H9 (cell line): Measurements from ENCODE around the gene IL1RAP. TPM values are rescaled to one million over a fixed set of nuclear protein-coding genes. Genes with fewer than 3 reads are reported as not detected.
A peak's percentile ranks its signal among the peaks of the same experiment; 100 is the strongest.

Experiments
- DNase-seq: peaks from one replicate; pipeline ENCODE4 v3.0.0-alpha.2; 2017
- H2AFZ ChIP-seq: one replicate; pipeline ENCODE4 v1.6.1; 2013; ENCODE audit warnings: mild to moderate bottlenecking, low read length, control low read depth, moderate library complexity
- H2AK5ac ChIP-seq: 2 replicates; pipeline ENCODE4 v1.6.1; 2013; ENCODE audit warnings: low read length, control low read depth, mixed read lengths; ENCODE audit not compliant: insufficient read length
- H2BK120ac ChIP-seq: one replicate; pipeline ENCODE4 v1.6.1; 2013; ENCODE audit warnings: low read depth, mild to moderate bottlenecking, low read length, control low read depth, inconsistent platforms; ENCODE audit not compliant: poor library complexity, severe bottlenecking
- H2BK12ac ChIP-seq: 2 replicates; pipeline ENCODE4 v1.6.1; 2013; ENCODE audit warnings: low read length, control low read depth, mixed read lengths, low read depth; ENCODE audit not compliant: insufficient read length
- H2BK15ac ChIP-seq: 2 replicates; pipeline ENCODE4 v1.6.1; 2013; ENCODE audit warnings: low read depth, low read length, control low read depth
- H2BK20ac ChIP-seq: one replicate; pipeline ENCODE4 v1.6.1; 2013; ENCODE audit warnings: low read depth, mild to moderate bottlenecking, low read length, control low read depth, inconsistent platforms; ENCODE audit not compliant: poor library complexity, severe bottlenecking
- H2BK5ac ChIP-seq: 2 replicates; pipeline ENCODE4 v1.6.1; 2013; ENCODE audit warnings: low read length, control low read depth, mixed read lengths; ENCODE audit not compliant: insufficient read length
- H3K14ac ChIP-seq: 2 replicates; pipeline ENCODE4 v1.6.1; 2013; ENCODE audit warnings: low read length, control low read depth; ENCODE audit not compliant: insufficient read depth
- H3K18ac ChIP-seq: 2 replicates; pipeline ENCODE4 v1.6.1; 2013; ENCODE audit warnings: low read depth, mild to moderate bottlenecking, mixed read lengths, low read length, control low read depth; ENCODE audit not compliant: insufficient read length
- H3K23ac ChIP-seq: 2 replicates; pipeline ENCODE4 v1.6.1; 2013; ENCODE audit warnings: low read length, control low read depth, mixed read lengths, low read depth; ENCODE audit not compliant: insufficient read length
- H3K23me2 ChIP-seq: 2 replicates; pipeline ENCODE4 v1.6.1; 2013; ENCODE audit warnings: low read depth, mild to moderate bottlenecking, mixed read lengths, low read length, control low read depth; ENCODE audit not compliant: insufficient read length, poor library complexity, severe bottlenecking
- H3K27ac ChIP-seq: 2 replicates; pipeline ENCODE4 v1.5.1; 2013; ENCODE audit warnings: low read length, control low read depth, mixed read lengths, low read depth; ENCODE audit not compliant: insufficient read length
- H3K27me3 ChIP-seq: 2 replicates; pipeline ENCODE4 v1.6.1; 2013; ENCODE audit warnings: low read length, control low read depth, inconsistent platforms; ENCODE audit not compliant: insufficient read depth
- H3K4ac ChIP-seq: 2 replicates; pipeline ENCODE4 v1.6.1; 2013; ENCODE audit warnings: low read depth, mild to moderate bottlenecking, control low read depth, inconsistent platforms, low read length, moderate library complexity
- H3K4me1 ChIP-seq: 2 replicates; pipeline ENCODE4 v1.6.1; 2013; ENCODE audit warnings: low read length, control low read depth, inconsistent platforms; ENCODE audit not compliant: insufficient read depth
- H3K4me2 ChIP-seq: 2 replicates; pipeline ENCODE4 v1.6.1; 2013; ENCODE audit warnings: low read length, control low read depth, mixed read lengths; ENCODE audit not compliant: insufficient read length, insufficient read depth
- H3K56ac ChIP-seq: 2 replicates; pipeline ENCODE4 v1.6.1; 2013; ENCODE audit warnings: low read depth, mild to moderate bottlenecking, mixed read lengths, low read length, control low read depth; ENCODE audit not compliant: insufficient read length
- H3K79me1 ChIP-seq: 2 replicates; pipeline ENCODE4 v1.6.1; 2013; ENCODE audit warnings: low read depth, mild to moderate bottlenecking, moderate library complexity, low read length, control low read depth, inconsistent platforms; ENCODE audit not compliant: insufficient read depth, poor library complexity, severe bottlenecking
- H3K79me2 ChIP-seq: 2 replicates; pipeline ENCODE4 v1.6.1; 2013; ENCODE audit warnings: low read length, control low read depth, inconsistent platforms; ENCODE audit not compliant: insufficient read depth
- H3K9ac ChIP-seq: 2 replicates; pipeline ENCODE4 v1.6.1; 2013; ENCODE audit warnings: low read length, control low read depth, mixed read lengths; ENCODE audit not compliant: insufficient read length; ENCODE audit errors: extremely low read depth
- H3K9me3 ChIP-seq: one replicate; pipeline ENCODE4 v1.6.1; 2013; ENCODE audit warnings: low read depth, low read length, inconsistent platforms; ENCODE audit not compliant: control insufficient read depth
- H3T11ph ChIP-seq: one replicate; pipeline ENCODE4 v1.6.1; 2013; ENCODE audit warnings: mild to moderate bottlenecking, low read length, control low read depth, inconsistent platforms
- H4K20me1 ChIP-seq: one replicate; pipeline ENCODE4 v1.6.1; 2013; ENCODE audit not compliant: control insufficient read depth, insufficient read length, insufficient read depth
- H4K5ac ChIP-seq: 2 replicates; pipeline ENCODE4 v1.6.1; 2013; ENCODE audit warnings: low read depth, mild to moderate bottlenecking, mixed read lengths, low read length, control low read depth; ENCODE audit not compliant: insufficient read length
- H4K8ac ChIP-seq: replicated peaks from 2 replicates; pipeline ENCODE4 v1.6.1; 2013; ENCODE audit warnings: low read length, control low read depth, mixed read lengths, low read depth; ENCODE audit not compliant: insufficient read length
- H4K91ac ChIP-seq: 2 replicates; pipeline ENCODE4 v1.6.1; 2013; ENCODE audit warnings: low read depth, mild to moderate bottlenecking, moderate library complexity, mixed read lengths, low read length, control low read depth; ENCODE audit not compliant: insufficient read length
- H3K27ac Mint-ChIP-seq, 3 experiments: 2 replicates in 2 of 3; 3 replicates in 1 of 3; pipeline ENCODE4 v1.8.0; 2020 to 2021; ENCODE audit warnings: mixed read lengths in 3 of 3, mild to moderate bottlenecking in 1 of 3, moderate library complexity in 1 of 3
- H3K27me3 Mint-ChIP-seq: 2 replicates; pipeline ENCODE4 v1.8.0; 2021; ENCODE audit warnings: low read depth, mild to moderate bottlenecking, moderate library complexity, mixed read lengths
- H3K36me3 Mint-ChIP-seq, 3 experiments: 2 replicates in 2 of 3; 3 replicates in 1 of 3; pipeline ENCODE4 v1.8.0; 2020 to 2021; ENCODE audit warnings: low read depth in 3 of 3, mixed read lengths in 3 of 3; ENCODE audit not compliant: insufficient read depth in 1 of 3
- H3K4me1 Mint-ChIP-seq, 2 experiments: 2 replicates each; pipeline ENCODE4 v1.8.0; 2020; ENCODE audit warnings: mixed read lengths in 2 of 2
- H3K4me3 Mint-ChIP-seq, 2 experiments: 2 replicates in 1 of 2; 3 replicates in 1 of 2; pipeline ENCODE4 v1.8.0; 2020 to 2021; ENCODE audit warnings: mild to moderate bottlenecking in 2 of 2, mixed read lengths in 2 of 2, moderate library complexity in 1 of 2
- H3K9me3 Mint-ChIP-seq, 2 experiments: 2 replicates in 1 of 2; 3 replicates in 1 of 2; pipeline ENCODE4 v1.8.0; 2020; ENCODE audit warnings: mild to moderate bottlenecking in 2 of 2, mixed read lengths in 2 of 2, moderate library complexity in 1 of 2
- CTCF ChIP-seq: fragments of 200-600 bp; sonication (generic); conservative IDR thresholded peaks from 3 replicates; pipeline ENCODE4 v1.8.0; 2021; ENCODE audit warnings: antibody characterized with exemption, mild to moderate bottlenecking
- WGBS: extraction: QIAGEN DNeasy Blood & Tissue Kit; methylation state at CpG from one replicate; pipeline ENCODE4 v1.1.7; 2013; ENCODE audit warnings: missing lambda C conversion rate, low lambda C conversion rate, mixed read lengths; ENCODE audit not compliant: insufficient read length; ENCODE audit errors: extremely low coverage; 5-methylcytosine and 5-hydroxymethylcytosine counted together
- total RNA-seq: library from RNA; stranded (reverse); gene quantifications from 2 replicates; pipeline ENCODE4 v1.2.1, GENCODE V29; 2021

The IL1RAP gene
- total RNA-seq, 1 experiment from 2014 or later, result 4.6 TPM

GRCh38 chr3:190504354-190505125 lies 9.3 kb upstream of the IL1RAP start:
- DNase-seq, result no peak
- Histone ChIP-seq H4K8ac (no peak overlapping the region), H4K20me1 (no peaks in the 10 kb centered on the region), H4K5ac (no peak overlapping the region), H2AK5ac (no peak overlapping the region), H3K9ac (no peak overlapping the region), H4K91ac (no peak overlapping the region), H3K4me1 (no peaks in the 10 kb centered on the region; the same call in 1 of the 2 replicates), H2BK5ac (no peak overlapping the region), H3T11ph (no peak overlapping the region), H3K79me1 (no peaks in the 10 kb centered on the region), H2BK12ac (no peak overlapping the region), H3K79me2 (no peaks in the 10 kb centered on the region), H3K4me2 (no peak overlapping the region), H3K18ac (no peak overlapping the region), H3K56ac (no peak overlapping the region), H3K4ac (no peak overlapping the region), H2AFZ (no peak overlapping the region), H2BK15ac (no peak overlapping the region), H3K27me3 (no peaks in the 10 kb centered on the region), H3K23me2 (no peaks in the 10 kb centered on the region), H2BK20ac (no peak overlapping the region), H3K27ac (no peak overlapping the region), H3K23ac (no peak overlapping the region), H2BK120ac (no peak overlapping the region), H3K14ac (no peak overlapping the region), H3K9me3 (no peaks in the 10 kb centered on the region)
- peak; percentile 28; the same call in 1 of the 3 replicates for TF ChIP-seq CTCF
- H3K9me3 Mint-ChIP-seq, result no peaks in the 10 kb centered on the region
- H3K27me3 Mint-ChIP-seq, result 0 out of 2 replicates have a peak, but pooled peaks cover 2% of the 10 kb centered on the region
- H3K36me3 Mint-ChIP-seq, result no peaks in the 10 kb centered on the region
- H3K4me1 Mint-ChIP-seq, result peaks cover 3 to 4% of the 10 kb centered on the region in 2 experiments; a peak in 1 of 4 replicates
- H3K4me3 Mint-ChIP-seq, result no peak overlapping the region
- H3K27ac Mint-ChIP-seq, result no peak overlapping the region
- no CpG with 5 or more reads among the region's 4 CpGs for WGBS
